Heart left ventricle (tissue), 16 donors: ENCODE data around the gene EDA. TPM values are rescaled to one million over a fixed set of nuclear protein-coding genes. Genes with fewer than 3 reads are reported as not detected.

Experiments used
- ATAC-seq, 4 donors: fragments of 200-7000 bp; cut with Tn5 transposase; one replicate each; pipeline ENCODE4 v1.9.1; 2020 to 2022; ENCODE audit warnings: moderate library complexity in 4 of 4, mild to moderate bottlenecking in 3 of 4, moderate number of reproducible peaks in 1 of 4
- DNase-seq, 5 donors: peaks; one replicate each; pipeline ENCODE4 v3.0.0-alpha.2; 2020
- H3K27ac ChIP-seq, 12 donors: fragments of 200-600 bp; sonication (generic) in 4 of 12; one replicate each; pipeline versions ENCODE4 v1.5.0 to v1.8.0; 2016 to 2022; ENCODE audit warnings: mild to moderate bottlenecking in 2 of 12
- H3K27me3 ChIP-seq, 9 donors: fragments of 200-600 bp; sonication (generic) in 2 of 9; one replicate each; pipeline versions ENCODE4 v1.5.1 to v1.8.0; 2016 to 2022; ENCODE audit warnings: mild to moderate bottlenecking in 3 of 9
- H3K36me3 ChIP-seq, 9 donors: fragments of 200-600 bp; sonication (generic) in 2 of 9; one replicate each; pipeline versions ENCODE4 v1.5.0 to v1.8.0; 2018 to 2022; ENCODE audit warnings: mild to moderate bottlenecking in 2 of 9
- H3K4me1 ChIP-seq, 12 donors: fragments of 200-600 bp; sonication (generic) in 4 of 12; one replicate each; pipeline versions ENCODE4 v1.5.0 to v1.8.0; 2016 to 2022; ENCODE audit warnings: mild to moderate bottlenecking in 3 of 12
- H3K4me3 ChIP-seq, 12 donors: fragments of 200-600 bp; sonication (generic) in 4 of 12; one replicate each; pipeline versions ENCODE4 v1.5.0 to v1.8.0; 2017 to 2022; ENCODE audit warnings: mild to moderate bottlenecking in 9 of 12, moderate library complexity in 4 of 12
- H3K9me3 ChIP-seq, 12 donors: fragments of 200-600 bp; sonication (generic) in 4 of 12; one replicate each; pipeline versions ENCODE4 v1.5.0 to v1.8.0; 2016 to 2022; ENCODE audit warnings: mild to moderate bottlenecking in 1 of 12
- POLR2A ChIP-seq, 2 donors: fragments of 450-650 bp; IDR thresholded peaks; one replicate each; pipeline ENCODE4 v1.6.1; 2017; ENCODE audit warnings: antibody characterized with exemption in 2 of 2, mild to moderate bottlenecking in 2 of 2, moderate library complexity in 2 of 2
- WGBS, 4 donors: extraction: QIAGEN DNeasy Blood & Tissue Kit in 2 of 4; methylation state at CpG; one replicate each; pipeline versions ENCODE4 v1.1.5 to v1.1.7; 2013 to 2018; 5-methylcytosine and 5-hydroxymethylcytosine counted together
- intact Hi-C, 10 donors: fragments of 100-400 bp; cut with DNase I; formaldehyde crosslinking; loops; one replicate each; pipeline versions ENCODE4 v1.11.1 to v1.14.2; 2022
- polyA plus RNA-seq, 2 donors: library from polyadenylated mRNA; stranded (reverse); fragments of 200-250 nt; gene quantifications; one replicate each; pipeline ENCODE4 v1.2.3, GENCODE V29; 2013
- total RNA-seq, 9 donors: library from RNA; depleted of rRNA in 2 of 9; stranded (reverse); fragments of >200 nt in 2 of 9; fragmentation: NEBNext Ultra II Directional in 3 of 9; extraction: Animal tissue kit (Norgen Biotek cat#: 25700) in 3 of 9; gene quantifications; one replicate each; pipeline versions ENCODE4 v1.1.0 to v1.2.4, GENCODE V29; 2016 to 2023
- TF ChIP-seq, protein P1 (sequence below), 12 donors: fragments of 200-600 bp; sonication (generic) in 4 of 12; IDR thresholded peaks; one replicate each; pipeline versions ENCODE4 v1.5.0 to v1.8.0; 2018 to 2022; ENCODE audit warnings: antibody characterized with exemption in 12 of 12, mild to moderate bottlenecking in 5 of 12
- donor health status: ischemic (EF 13 %, LVEDD 7.1; RV severe dilation, severe dysfunction).
- donor health status: healthy with polysubstance abuse.
- donor health status: DM: no; HTN: yes; CAD: no.
- donor health status: DM: no; HTN: no; CAD: no.
- donor health status: ischemic (EF 25% LVEDD 6.9; RV normal size, moderate dysfunction).
- donor health status: ischemic (EF 25% LVEDD 5.7; RV mildly dilated, moderate dysfunction).
- donor health status: healthy.
- donor health status: DM: yes; HTN: yes; CAD: no.
- donor health status: ischemic (EF 35%, LVEDD 5.7; RV mildly dilated, moderate dysfunction).
- donor health status: nonischemic (EF 11% LVEDD 7.7; RV severe dilation, severe dysfunction).
- donor health status: DM: yes; HTN: yes; CAD: no.
- donor health status: PGD.
- donor health status: ischemic (EF 29% LVEDD 5.4; RV normal size, mild dysfunction).
- donor health status: nonischemic (EF 23%, LVEDD 6.1; RV moderate dilation, normal function).

Gene EDA
- total and polyA plus RNA-seq, 11 donors: 2.1 to 13.6 (median 6.3) TPM

DNA sequence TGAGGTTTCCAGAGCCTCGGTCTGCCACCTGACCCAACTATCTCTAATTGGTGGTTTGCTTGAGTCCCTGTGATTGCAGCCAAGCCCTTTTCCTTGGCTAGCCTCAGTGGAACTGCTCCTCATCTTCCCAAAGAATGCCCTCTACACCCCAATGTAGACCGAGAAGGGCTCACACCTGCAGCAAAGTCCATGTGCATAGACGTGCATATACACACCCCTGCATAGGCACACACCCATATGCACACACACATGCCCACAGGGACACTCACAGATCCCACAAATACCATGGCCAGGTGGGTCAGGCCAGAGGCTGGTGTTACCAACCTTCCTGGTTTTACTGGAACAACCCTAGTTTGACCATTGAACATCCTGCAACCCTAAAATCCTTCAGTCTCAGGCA is 433.5 kb downstream of the EDA start:
- no peak overlapping the region for H3K4me3 ChIP-seq
- H3K9me3 ChIP-seq: no peaks in the 10 kb centered on the region
- peaks cover 0 to 12% (median 0%) of the 10 kb centered on the region in 9 donors for H3K27me3 ChIP-seq
- 72 to 97% (median 85%) methylated on average over 3 of the region's 3 CpGs for WGBS, 4 donors
- no peak overlapping the region for H3K27ac ChIP-seq
- H3K4me1 ChIP-seq: no peaks in the 10 kb centered on the region
- no peak for ATAC-seq
- no peak for DNase-seq
- no peaks in the 10 kb centered on the region for H3K36me3 ChIP-seq
- TF ChIP-seq POLR2A (IDR thresholded peaks at IDR 0.05): no peak
- TF ChIP-seq, protein P1, sequence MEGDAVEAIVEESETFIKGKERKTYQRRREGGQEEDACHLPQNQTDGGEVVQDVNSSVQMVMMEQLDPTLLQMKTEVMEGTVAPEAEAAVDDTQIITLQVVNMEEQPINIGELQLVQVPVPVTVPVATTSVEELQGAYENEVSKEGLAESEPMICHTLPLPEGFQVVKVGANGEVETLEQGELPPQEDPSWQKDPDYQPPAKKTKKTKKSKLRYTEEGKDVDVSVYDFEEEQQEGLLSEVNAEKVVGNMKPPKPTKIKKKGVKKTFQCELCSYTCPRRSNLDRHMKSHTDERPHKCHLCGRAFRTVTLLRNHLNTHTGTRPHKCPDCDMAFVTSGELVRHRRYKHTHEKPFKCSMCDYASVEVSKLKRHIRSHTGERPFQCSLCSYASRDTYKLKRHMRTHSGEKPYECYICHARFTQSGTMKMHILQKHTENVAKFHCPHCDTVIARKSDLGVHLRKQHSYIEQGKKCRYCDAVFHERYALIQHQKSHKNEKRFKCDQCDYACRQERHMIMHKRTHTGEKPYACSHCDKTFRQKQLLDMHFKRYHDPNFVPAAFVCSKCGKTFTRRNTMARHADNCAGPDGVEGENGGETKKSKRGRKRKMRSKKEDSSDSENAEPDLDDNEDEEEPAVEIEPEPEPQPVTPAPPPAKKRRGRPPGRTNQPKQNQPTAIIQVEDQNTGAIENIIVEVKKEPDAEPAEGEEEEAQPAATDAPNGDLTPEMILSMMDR (IDR thresholded peaks at IDR 0.05): no peak
- intact Hi-C loops: no loop called here

DNA sequence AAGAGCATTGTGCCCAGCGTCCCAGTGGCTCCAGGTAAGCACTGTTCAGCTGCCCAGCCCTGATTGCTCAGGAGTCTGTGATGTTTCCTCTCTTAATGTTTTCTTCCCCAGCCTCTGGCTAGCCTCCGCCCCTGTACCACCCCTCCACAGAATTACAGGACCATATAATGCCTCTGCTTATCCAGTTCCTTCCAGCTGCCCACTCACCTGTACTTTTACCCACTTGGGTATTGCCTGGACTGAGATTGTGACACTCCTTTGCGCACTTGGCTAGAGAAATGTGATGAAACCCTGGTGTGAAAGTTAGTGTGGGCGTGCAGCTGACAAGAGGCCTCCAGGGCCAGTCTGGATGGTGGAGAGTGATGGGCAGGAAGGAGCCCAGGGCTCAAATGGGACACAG is 434.0 kb downstream of the EDA start, which contains the start of gene AWAT2:
AWAT2 (minus strand) TSS at position 14 of the 400 bp plus-strand sequence; CDS start at position 8, 6 bp downstream.
- Histone ChIP-seq H3K4me1 (no peaks in the 10 kb centered on the region), H3K36me3 (no peaks in the 10 kb centered on the region), H3K27me3 (peaks cover 0 to 10% (median 0%) of the 10 kb centered on the region in 9 donors), H3K9me3 (no peaks in the 10 kb centered on the region), H3K4me3 (no peak within 1 kb of the TSS), H3K27ac (no peak within 1 kb of the TSS)
- no peak for DNase-seq
- WGBS, 4 donors: 62 to 95% (median 80%) methylated on average over 4 of the region's 4 CpGs
- no peak for ATAC-seq
- TF ChIP-seq POLR2A (IDR thresholded peaks at IDR 0.05): no peak
- TF ChIP-seq, protein P1 (IDR thresholded peaks at IDR 0.05): no peak
- intact Hi-C loops: no loop called here

DNA sequence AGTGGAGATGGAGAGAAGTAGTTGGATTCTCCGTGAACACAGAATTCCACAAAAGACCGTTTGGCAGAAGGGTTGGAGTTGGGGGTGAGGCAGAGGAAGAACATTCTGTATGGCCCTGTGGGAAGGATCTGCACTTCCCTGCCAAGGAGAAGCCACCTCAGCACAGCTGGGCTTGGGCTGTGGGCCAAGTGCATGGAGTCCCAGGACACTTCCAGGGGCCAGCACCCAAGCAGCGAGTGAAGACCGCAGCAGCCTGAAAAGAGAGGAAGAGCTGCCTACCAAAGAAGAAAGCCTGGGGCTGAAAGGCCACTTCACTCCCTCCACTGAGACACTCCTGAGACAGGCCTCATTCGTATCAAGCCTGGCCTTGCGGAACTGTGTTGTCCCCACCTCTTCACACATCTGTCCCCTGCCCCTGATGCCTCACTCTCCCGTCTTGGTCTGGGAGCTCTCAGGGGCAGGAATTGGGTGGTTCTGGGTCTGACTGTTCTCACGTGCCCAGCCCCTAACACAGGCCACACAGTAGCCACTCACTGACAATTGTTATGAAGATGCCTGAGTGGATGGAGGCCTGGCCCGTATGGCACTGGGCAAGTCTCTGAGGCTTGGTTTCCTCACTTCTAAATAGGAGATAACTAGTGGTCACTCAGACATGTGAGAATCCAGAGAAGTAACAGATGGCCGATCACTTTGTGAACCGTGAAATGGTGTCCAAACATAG is 437.1 kb downstream of the EDA start:
- Histone ChIP-seq H3K27me3 (peaks cover 0 to 16% (median 0%) of the 10 kb centered on the region in 9 donors), H3K4me1 (no peaks in the 10 kb centered on the region), H3K4me3 (no peak overlapping the region), H3K9me3 (no peaks in the 10 kb centered on the region), H3K36me3 (no peaks in the 10 kb centered on the region), H3K27ac (no peak overlapping the region)
- no peak for DNase-seq
- no peak for ATAC-seq
- 68 to 81% (median 74%) methylated on average over 11 of the region's 11 CpGs for WGBS, 4 donors
- intact Hi-C loops: no loop called here
- TF ChIP-seq, protein P1 (IDR thresholded peaks at IDR 0.05): no peak
- no peak for TF ChIP-seq POLR2A (IDR thresholded peaks at IDR 0.05)

DNA sequence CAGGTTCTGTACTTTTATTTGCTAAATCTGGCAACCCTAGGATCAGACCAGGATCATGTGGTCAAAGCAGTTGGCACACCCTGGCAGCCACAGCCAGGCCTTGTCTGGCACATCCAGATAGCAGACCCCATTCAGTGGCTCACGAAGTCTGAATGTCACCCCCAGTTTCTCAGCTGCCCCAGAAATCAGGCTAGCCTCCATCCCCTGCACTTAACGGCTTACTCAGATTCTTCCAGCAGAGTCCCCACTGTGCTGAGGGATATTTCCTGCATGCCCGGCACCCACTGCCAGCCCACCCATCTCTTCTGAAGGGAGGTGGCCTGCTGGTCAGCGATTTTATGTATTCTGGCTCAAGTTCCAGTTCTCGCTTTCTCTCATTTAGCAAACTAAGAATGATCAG is 438.5 kb downstream of the EDA start:
- TF ChIP-seq, protein P1 (IDR thresholded peaks at IDR 0.05): no peak
- no peak for TF ChIP-seq POLR2A (IDR thresholded peaks at IDR 0.05)
- Histone ChIP-seq H3K36me3 (no peaks in the 10 kb centered on the region), H3K4me3 (no peak overlapping the region), H3K9me3 (no peaks in the 10 kb centered on the region), H3K27me3 (peaks cover 0 to 12% (median 0%) of the 10 kb centered on the region in 9 donors), H3K4me1 (no peaks in the 10 kb centered on the region), H3K27ac (no peak overlapping the region)
- 71 to 92% (median 83%) methylated on average over 5 of the region's 5 CpGs for WGBS, 4 donors
- intact Hi-C loops: no loop called here
- no peak for DNase-seq
- no peak for ATAC-seq
